Activated naive CD8-positive, alpha-beta T cell treated with anti-CD3 and anti-CD28 coated beads, Interleukin-2, amount 50 U/mL, for 16 hours (primary cell): ENCODE results near the gene DMKN.

Experiments used
- DNase-seq: peaks from one replicate; pipeline ENCODE4 v3.0.0-alpha.2; 2020; ENCODE audit warnings: low read depth, low spot score

DMKN gene

GRCh38 chr19:35549174-35549788 lies 35.8 kb upstream of the DMKN start:
- peak; percentile 12 for DNase-seq

- DNase-seq = no peak
Measured at GRCh38 chr19:35546532-35546931, 33.1 kb upstream of the DMKN start.

DNA sequence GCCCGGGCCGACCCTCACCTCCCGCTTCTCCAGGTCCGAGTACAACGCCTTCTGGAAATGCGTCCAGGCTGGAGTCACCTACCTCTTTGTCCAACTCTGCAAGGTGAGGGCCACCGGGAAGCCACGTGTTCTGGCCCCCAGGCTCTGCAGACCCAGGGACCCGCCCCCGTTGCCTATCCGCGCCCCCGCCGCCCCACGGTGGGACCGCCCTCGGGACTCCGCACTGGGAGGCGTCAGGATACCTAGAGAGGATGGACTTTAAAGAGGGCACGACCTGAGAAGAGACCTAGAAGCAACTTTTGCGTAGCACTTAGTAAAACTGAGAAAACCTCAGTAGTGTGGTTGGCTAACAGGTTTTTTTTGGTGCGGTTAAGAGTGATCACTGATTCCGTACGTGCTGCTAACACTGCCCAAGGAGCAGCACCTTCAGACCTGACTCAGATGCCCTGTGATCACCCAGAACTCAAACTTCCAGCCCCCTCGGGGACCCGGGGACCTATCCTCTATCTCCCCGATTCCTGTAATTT lies 32.5 kb upstream of the DMKN start:
- peak; percentile 51 for DNase-seq

GRCh38 chr19:35545001-35545854 lies 31.8 kb upstream of the DMKN start, which contains the start of gene TMEM147:
Gene TMEM147 (plus strand): TSS chr19:35545626. CDS start chr19:35545740, 114 bp downstream.
- DNase-seq = peak; percentile 63

- DNase-seq = no peak
Measured at GRCh38 chr19:35544110-35544802, 30.8 kb upstream of the DMKN start.

GRCh38 chr19:35543280-35544109 lies 30.0 kb upstream of the DMKN start:
- no peak for DNase-seq

DNA sequence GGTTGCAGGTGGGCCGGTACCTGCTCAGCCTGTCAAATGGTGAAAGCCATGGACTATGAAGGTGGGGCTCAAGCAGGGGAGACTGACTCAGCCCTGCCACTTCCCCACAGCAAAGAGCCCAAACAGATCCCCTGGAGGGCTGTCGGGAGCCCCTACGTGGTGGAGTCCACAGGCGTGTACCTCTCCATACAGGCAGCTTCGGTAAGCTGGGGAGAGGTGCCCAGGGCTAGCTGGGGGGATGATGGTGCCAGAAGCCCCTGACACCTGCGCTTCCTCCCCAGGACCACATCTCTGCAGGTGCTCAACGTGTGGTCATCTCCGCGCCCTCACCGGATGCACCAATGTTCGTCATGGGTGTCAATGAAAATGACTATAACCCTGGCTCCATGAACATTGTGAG lies 28.8 kb upstream of the DMKN start:
- no peak for DNase-seq

GRCh38 chr19:35540356-35540927 lies 27.0 kb upstream of the DMKN start:
- no peak for DNase-seq

DNA sequence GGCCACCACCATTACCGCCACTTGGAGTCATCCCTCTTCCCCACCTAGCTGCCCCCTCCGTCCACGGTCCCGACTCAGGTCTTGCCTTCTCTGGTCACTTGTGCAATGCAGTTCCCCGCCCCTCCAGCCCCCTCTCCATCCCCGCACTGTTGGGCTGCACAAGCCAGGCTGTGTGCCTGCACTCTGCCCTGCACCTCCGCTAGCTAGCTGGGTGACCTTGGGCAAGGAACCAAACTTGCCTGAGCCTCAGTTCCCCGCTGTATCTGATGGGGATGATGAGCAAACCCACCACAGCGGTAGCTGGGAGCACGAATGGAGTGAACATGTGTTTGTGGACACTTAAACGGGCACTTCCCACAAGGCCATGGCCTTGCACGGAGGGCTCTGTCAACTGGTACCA lies 26.4 kb upstream of the DMKN start:
- DNase-seq = no peak

GRCh38 chr19:35539314-35539713 lies 25.9 kb upstream of the DMKN start:
- DNase-seq = no peak

DNA sequence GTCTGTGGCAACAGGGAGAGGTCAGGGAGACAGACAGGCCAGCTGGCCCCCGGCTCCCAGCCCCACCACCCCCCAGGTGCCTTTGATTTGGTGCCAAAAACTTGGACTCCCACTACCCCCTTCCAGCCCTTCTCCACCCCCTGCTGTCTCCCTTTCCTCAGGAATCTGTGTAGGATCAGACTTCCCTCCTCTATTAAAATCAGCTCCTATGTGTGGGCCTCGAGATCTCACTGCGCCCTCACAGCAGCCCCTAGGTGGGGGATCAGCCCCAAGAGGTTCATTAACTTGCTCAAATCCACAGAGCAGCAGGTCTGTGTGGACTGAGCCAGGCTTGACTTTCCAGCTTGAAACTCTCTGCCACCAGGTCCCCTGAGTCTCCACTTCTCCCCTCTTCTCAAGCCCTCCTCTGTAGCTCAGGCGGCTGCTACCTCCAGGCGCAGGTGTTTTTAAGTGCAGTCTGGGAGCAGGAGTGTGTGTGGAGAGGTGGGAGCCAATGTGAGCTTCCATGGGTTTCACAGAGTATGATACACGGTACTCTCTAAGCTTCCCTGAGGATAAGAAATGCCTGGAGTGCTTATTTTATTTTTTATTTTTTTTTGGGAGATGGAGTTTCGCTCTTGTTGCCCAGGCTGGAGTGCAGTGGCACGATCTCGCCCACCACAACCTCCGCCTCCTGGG lies 21.5 kb upstream of the DMKN start:
- DNase-seq = no peak

- no peak for DNase-seq
Measured at GRCh38 chr19:35533822-35534392, 20.5 kb upstream of the DMKN start.

GRCh38 chr19:35533201-35533821 lies 19.9 kb upstream of the DMKN start, which contains the start of gene GAPDHS:
Gene GAPDHS (plus strand): TSS chr19:35533456. CDS start chr19:35533528, 72 bp downstream.
- no peak for DNase-seq

- no peak for DNase-seq
Measured at GRCh38 chr19:35531291-35531690, 17.8 kb upstream of the DMKN start.

DNA sequence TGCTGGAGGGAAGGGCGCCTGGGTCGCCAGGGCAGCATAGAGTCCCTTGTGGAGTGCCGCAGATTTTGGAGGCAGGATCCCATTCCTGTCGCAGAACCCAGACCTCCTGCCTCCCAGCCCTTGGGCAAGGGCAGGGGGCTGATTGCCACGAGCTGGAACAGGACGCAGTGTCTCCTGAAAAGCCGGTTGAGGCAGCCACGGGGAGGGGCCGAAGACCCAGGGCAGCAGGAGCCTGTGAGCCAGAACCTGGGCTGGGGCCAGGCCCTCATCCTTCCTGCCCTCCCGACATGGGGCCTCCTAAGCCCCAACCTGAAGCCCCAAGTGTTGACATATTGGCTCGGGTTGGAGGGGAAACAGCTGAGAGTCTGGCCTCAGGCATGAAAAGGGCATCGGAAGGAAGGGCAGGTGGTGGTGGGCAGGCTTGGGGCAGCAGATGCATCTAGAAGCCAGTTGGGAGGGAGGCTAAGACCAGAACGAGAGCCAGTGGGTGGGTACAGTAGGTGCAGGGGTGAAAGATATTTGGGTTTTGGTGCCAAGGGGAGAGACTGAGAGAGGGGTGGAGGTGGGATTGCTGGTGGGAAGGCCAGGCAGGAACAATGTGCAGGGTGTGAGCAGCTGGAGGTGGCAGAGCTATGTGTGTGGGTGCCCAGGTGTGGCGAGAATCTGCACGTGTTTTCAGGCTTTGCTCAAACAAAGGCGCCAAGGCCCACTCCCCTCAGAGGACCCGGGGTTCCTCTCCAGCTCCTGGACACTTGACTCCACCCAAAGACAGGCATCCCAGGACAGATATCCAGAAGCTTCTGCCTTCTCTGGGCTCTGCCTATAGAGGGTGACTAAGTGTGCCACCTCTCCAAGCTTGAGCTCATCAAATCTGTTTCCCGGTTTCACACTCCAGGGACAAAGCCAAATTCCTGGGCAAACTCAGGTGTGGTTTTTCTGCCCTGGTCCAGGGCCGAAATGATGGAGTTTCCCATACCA lies 16.1 kb upstream of the DMKN start:
- DNase-seq = no peak

DNA sequence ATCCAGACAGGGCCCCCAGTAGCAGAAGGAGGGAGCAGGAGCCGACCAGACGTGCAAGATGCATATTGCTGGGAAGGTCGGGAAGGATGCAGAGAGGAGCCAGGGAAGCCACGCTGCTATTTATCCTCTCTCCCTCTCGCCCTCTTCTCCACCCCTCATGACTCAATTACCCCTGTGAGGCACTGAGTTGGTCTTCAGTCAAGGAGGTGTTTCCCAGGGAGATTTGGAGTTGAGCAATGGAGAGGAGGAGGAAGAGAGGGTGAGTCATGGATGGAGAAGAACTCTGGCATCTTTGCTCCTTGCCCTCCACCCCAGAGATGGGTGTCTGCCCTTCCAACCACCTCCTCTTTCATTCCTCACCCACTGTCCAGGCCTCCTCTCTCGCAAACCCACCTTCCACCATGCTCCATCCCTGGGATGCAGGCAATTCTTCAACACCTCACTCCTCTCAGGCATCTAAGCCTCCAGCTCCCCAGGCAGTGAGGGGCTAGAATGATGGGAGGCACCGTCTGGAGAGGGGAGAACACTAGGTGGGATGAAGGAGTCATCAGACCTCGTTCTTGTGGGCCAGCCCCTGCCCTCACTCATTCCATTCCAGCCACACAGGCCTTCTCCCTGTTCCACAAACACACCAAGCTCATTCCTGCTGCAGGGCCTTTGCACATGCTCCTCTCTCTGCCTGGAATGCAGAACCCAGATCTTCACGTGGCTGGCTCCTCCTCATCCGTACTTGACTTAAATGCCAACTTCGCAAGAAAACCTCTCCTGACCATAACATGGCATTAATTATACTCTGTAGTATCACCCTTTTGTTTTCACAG lies 15.0 kb upstream of the DMKN start, which contains the start of gene SBSN:
TSS of gene SBSN (minus strand) at position 94 of the 821 bp plus-strand sequence. CDS start at position 64, 30 bp downstream.
- no peak for DNase-seq

DNA sequence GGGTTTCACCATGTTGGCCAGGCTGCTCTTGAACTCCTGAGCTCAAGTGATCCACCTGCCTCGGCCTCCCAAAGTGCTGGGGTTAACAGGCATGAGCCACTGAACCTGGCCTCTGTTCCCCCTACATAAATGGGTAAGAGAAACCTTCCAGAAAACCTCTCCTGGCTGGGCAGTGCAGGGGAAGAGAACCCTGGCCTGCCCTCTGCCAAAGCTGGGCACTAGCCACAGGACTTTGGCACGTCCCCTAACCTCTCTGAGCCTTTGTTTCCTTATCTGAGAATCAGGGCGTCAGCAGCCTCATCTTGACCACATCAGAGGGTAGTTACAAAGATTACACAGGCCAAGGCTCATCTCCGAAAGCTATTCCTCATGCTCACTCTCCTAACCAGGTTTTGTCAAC lies 12.4 kb upstream of the DMKN start:
- DNase-seq = no peak
